ENCODE measurements around the gene PSMG1.
"Not testable (repeated sequence)": the region's sequence is repeated elsewhere in the genome, so short reads cannot be mapped to it uniquely, and the experiment has no call there.

The PSMG1 gene

DNA sequence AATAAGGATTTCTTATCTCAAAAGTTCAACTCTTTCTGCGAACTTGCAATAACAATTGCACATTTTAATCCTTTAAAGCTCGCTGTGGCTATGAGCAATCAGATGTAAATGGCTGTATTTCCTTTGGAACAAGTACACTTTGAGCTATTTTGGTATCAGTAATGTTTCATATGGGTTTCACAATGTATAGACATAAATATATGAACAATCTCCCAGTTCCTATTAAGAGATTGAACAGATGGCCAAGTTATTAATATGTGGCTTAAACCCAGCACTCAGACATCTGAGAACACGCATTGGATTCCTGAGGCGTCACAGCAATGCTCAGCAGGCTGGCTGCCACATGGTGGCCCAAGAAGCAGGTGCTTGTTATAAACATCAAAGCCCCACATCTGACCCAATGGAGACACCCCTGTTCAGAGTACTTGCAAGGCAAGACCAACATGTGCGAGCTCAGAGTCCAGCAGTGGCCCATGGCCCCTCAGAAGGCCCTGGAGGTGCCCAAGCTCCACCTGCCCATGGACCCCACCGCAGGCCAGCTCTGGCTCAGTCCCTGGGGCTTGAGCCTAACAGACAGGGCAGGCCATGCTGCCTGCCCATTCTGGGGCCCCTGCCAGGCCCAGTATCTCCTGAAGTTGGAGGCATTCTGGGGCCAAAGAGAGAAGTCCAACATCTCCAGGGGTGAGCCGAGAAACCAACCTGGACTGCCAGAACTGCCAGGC lies 23.7 kb downstream of the PSMG1 start:
- Histone ChIP-seq H3K27me3 (ENCODE audit: control insufficient read depth in 1 of 2, insufficient read depth in 2 of 2, low read length in 2 of 2) (no peaks in the 10 kb centered on the region), H3K4me1 (ENCODE audit: control insufficient read depth in 1 of 2, insufficient read depth in 2 of 2, low read length in 2 of 2) (no peaks in the 10 kb centered on the region), H3K36me3 (ENCODE audit: control insufficient read depth in 1 of 2, insufficient read depth in 2 of 2, low read length in 2 of 2) (no peaks in the 10 kb centered on the region), H3K9ac (ENCODE audit: low read depth in 1 of 2, low read length in 2 of 2) (no peak overlapping the region), H3K27ac (ENCODE audit: low read depth, low read length) (no peak overlapping the region), H3K9me3 (ENCODE audit: control insufficient read depth in 1 of 2, low read length in 2 of 2) (peaks cover 7 to 8% of the 10 kb centered on the region in 2 donors), H3K4me3 (ENCODE audit: low read depth in 1 of 2, low read length in 2 of 2) (no peak overlapping the region)

DNA sequence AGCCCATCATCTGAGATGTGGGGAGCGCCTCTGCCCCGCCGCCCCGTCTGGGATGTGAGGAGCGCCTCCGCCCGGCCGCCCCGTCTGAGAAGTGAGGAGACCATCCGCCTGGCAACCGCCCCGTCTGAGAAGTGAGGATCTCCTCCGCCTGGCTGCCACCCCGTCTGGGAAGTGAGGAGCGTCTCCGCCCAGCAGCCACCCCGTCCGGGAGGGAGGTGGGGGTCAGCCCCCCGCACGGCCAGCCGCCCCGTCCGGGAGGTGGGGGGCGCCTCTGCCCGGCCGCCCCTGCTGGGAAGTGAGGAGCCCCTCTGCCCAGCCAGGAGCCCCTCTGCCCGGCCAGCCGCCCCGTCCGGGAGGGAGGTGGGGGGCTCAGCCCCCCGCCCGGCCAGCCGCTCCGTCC lies 26.0 kb downstream of the PSMG1 start:
- not testable (repeated sequence) for H3K4me1 ChIP-seq (ENCODE audit: control insufficient read depth in 1 of 2, insufficient read depth in 2 of 2, low read length in 2 of 2); H3K36me3 ChIP-seq (ENCODE audit: control insufficient read depth in 1 of 2, insufficient read depth in 2 of 2, low read length in 2 of 2); H3K27ac ChIP-seq (ENCODE audit: low read depth, low read length); H3K9me3 ChIP-seq (ENCODE audit: control insufficient read depth in 1 of 2, low read length in 2 of 2); H3K9ac ChIP-seq (ENCODE audit: low read depth in 1 of 2, low read length in 2 of 2); H3K4me3 ChIP-seq (ENCODE audit: low read depth in 1 of 2, low read length in 2 of 2); H3K27me3 ChIP-seq (ENCODE audit: control insufficient read depth in 1 of 2, insufficient read depth in 2 of 2, low read length in 2 of 2)

DNA sequence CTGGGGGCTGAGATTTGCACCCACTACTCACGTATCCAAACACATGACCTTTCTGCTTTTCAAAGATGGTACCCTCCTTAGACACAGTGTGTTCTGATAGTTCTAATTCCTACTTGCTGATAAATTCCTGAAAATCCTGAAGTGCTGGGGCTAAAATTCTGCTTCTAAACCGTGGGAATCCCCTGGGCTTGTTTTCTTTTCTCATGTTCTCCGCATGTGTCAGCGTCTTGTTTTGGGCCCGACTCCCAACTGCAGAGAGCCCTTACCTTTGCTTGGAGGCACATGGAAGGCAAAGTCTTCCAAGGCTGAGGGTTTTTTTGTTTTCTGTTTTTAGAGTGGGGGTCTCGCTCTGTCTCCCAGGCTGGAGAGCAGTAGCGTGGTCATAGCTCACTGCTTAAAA lies 27.2 kb downstream of the PSMG1 start:
- Histone ChIP-seq H3K9ac (ENCODE audit: low read depth in 1 of 2, low read length in 2 of 2) (no peak overlapping the region), H3K27me3 (ENCODE audit: control insufficient read depth in 1 of 2, insufficient read depth in 2 of 2, low read length in 2 of 2) (no peaks in the 10 kb centered on the region), H3K4me3 (ENCODE audit: low read depth in 1 of 2, low read length in 2 of 2) (no peak overlapping the region), H3K27ac (ENCODE audit: low read depth, low read length) (no peak overlapping the region), H3K9me3 (ENCODE audit: control insufficient read depth in 1 of 2, low read length in 2 of 2) (no peaks in the 10 kb centered on the region), H3K36me3 (ENCODE audit: control insufficient read depth in 1 of 2, insufficient read depth in 2 of 2, low read length in 2 of 2) (no peaks in the 10 kb centered on the region), H3K4me1 (ENCODE audit: control insufficient read depth in 1 of 2, insufficient read depth in 2 of 2, low read length in 2 of 2) (no peaks in the 10 kb centered on the region)

DNA sequence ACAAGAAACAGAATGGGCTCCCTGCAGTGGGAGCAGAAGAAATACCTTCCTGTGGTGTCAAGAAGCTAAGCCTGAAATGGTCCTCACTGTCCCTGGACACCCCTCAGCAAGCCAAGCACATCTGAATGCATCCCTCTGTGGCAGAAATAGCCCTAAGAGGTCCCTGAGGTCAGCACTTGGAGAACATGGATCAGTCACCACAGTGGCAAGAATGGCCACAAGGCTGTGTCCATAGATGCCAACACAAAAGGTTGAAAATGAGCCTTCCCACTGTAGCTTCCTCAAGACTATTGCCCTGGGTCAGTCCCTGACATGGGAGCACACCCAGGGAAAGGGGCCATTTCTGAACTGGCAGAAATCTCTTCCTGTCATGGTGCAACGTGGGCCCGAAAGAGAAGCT lies 27.7 kb downstream of the PSMG1 start:
- no peaks in the 10 kb centered on the region for H3K9me3 ChIP-seq (ENCODE audit: control insufficient read depth in 1 of 2, low read length in 2 of 2)
- no peak overlapping the region for H3K4me3 ChIP-seq (ENCODE audit: low read depth in 1 of 2, low read length in 2 of 2)
- no peaks in the 10 kb centered on the region for H3K27me3 ChIP-seq (ENCODE audit: control insufficient read depth in 1 of 2, insufficient read depth in 2 of 2, low read length in 2 of 2)
- no peak overlapping the region for H3K9ac ChIP-seq (ENCODE audit: low read depth in 1 of 2, low read length in 2 of 2)
- H3K4me1 ChIP-seq (ENCODE audit: control insufficient read depth in 1 of 2, insufficient read depth in 2 of 2, low read length in 2 of 2) = no peaks in the 10 kb centered on the region
- no peaks in the 10 kb centered on the region for H3K36me3 ChIP-seq (ENCODE audit: control insufficient read depth in 1 of 2, insufficient read depth in 2 of 2, low read length in 2 of 2)
- H3K27ac ChIP-seq (ENCODE audit: low read depth, low read length) = no peak overlapping the region

DNA sequence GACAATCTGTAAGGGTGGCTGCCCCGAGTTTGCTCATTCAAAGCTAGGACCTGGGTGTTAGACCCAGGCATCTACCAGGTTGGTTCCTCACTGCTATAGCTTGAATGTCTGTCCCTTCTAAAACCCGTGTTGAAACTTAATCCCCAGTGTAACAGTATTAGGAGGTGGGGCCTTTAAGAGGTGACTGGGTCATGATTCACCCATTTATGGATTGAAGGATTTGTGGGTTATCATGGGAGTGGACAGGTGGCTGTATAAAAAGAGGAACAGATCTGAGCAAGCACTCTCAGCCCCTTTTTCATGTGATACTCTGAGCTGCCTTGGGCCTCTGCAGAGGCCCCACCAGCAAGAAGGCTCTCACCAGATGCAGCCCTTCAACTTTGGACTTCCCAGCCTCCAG lies 29.4 kb downstream of the PSMG1 start:
- H3K27ac ChIP-seq (ENCODE audit: low read depth, low read length) = no peak overlapping the region
- no peaks in the 10 kb centered on the region for H3K36me3 ChIP-seq (ENCODE audit: control insufficient read depth in 1 of 2, insufficient read depth in 2 of 2, low read length in 2 of 2)
- H3K9me3 ChIP-seq (ENCODE audit: control insufficient read depth in 1 of 2, low read length in 2 of 2) = no peaks in the 10 kb centered on the region
- H3K4me1 ChIP-seq (ENCODE audit: control insufficient read depth in 1 of 2, insufficient read depth in 2 of 2, low read length in 2 of 2) = no peaks in the 10 kb centered on the region
- no peak overlapping the region for H3K9ac ChIP-seq (ENCODE audit: low read depth in 1 of 2, low read length in 2 of 2)
- no peaks in the 10 kb centered on the region for H3K27me3 ChIP-seq (ENCODE audit: control insufficient read depth in 1 of 2, insufficient read depth in 2 of 2, low read length in 2 of 2)
- H3K4me3 ChIP-seq (ENCODE audit: low read depth in 1 of 2, low read length in 2 of 2) = no peak overlapping the region

DNA sequence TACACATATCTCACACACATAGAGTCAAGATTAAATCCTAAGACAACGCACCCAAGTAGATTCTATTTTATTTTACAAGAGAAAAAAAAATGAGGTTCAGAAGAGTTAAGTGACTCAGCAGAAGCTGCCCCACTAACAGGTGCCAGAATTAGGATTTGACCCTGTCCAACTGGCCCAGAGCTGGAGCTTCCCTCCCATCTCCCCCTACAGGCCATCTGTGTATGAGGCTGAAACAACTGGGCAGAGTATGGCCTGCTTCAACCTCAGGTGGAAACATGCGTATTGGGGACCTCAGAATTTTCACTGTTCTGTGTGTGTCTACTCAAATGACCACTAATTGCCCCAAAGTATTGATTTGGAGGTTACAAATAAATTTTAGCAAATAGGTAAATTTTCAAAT lies 29.9 kb downstream of the PSMG1 start:
- no peak overlapping the region for H3K9ac ChIP-seq (ENCODE audit: low read depth in 1 of 2, low read length in 2 of 2)
- H3K36me3 ChIP-seq (ENCODE audit: control insufficient read depth in 1 of 2, insufficient read depth in 2 of 2, low read length in 2 of 2) = no peaks in the 10 kb centered on the region
- H3K4me1 ChIP-seq (ENCODE audit: control insufficient read depth in 1 of 2, insufficient read depth in 2 of 2, low read length in 2 of 2) = no peaks in the 10 kb centered on the region
- H3K27ac ChIP-seq (ENCODE audit: low read depth, low read length) = no peak overlapping the region
- H3K4me3 ChIP-seq (ENCODE audit: low read depth in 1 of 2, low read length in 2 of 2) = no peak overlapping the region
- H3K9me3 ChIP-seq (ENCODE audit: control insufficient read depth in 1 of 2, low read length in 2 of 2) = no peaks in the 10 kb centered on the region
- no peaks in the 10 kb centered on the region for H3K27me3 ChIP-seq (ENCODE audit: control insufficient read depth in 1 of 2, insufficient read depth in 2 of 2, low read length in 2 of 2)

DNA sequence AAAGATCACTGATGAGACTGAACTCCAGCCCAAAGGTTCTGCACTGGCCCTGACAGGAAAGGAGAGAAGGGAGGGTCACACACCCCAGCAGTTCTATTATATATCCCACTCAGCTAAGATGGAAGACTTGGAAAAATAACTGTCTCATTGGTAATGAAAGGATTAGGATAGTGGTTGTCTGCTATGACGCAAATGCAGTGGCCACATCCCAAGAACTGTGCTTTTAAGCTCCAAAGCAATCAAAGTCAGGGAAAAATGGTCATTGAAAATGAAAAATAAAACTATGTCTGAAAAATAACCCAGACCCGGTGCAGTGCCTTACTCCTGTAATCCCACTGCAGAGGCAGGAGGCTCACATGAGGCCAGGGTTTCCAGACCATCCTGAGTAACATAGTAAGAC lies 31.0 kb downstream of the PSMG1 start:
- Histone ChIP-seq H3K9me3 (ENCODE audit: control insufficient read depth in 1 of 2, low read length in 2 of 2) (no peaks in the 10 kb centered on the region), H3K4me1 (ENCODE audit: control insufficient read depth in 1 of 2, insufficient read depth in 2 of 2, low read length in 2 of 2) (no peaks in the 10 kb centered on the region), H3K9ac (ENCODE audit: low read depth in 1 of 2, low read length in 2 of 2) (no peak overlapping the region), H3K27me3 (ENCODE audit: control insufficient read depth in 1 of 2, insufficient read depth in 2 of 2, low read length in 2 of 2) (no peaks in the 10 kb centered on the region), H3K36me3 (ENCODE audit: control insufficient read depth in 1 of 2, insufficient read depth in 2 of 2, low read length in 2 of 2) (no peaks in the 10 kb centered on the region), H3K4me3 (ENCODE audit: low read depth in 1 of 2, low read length in 2 of 2) (no peak overlapping the region), H3K27ac (ENCODE audit: low read depth, low read length) (no peak overlapping the region)

DNA sequence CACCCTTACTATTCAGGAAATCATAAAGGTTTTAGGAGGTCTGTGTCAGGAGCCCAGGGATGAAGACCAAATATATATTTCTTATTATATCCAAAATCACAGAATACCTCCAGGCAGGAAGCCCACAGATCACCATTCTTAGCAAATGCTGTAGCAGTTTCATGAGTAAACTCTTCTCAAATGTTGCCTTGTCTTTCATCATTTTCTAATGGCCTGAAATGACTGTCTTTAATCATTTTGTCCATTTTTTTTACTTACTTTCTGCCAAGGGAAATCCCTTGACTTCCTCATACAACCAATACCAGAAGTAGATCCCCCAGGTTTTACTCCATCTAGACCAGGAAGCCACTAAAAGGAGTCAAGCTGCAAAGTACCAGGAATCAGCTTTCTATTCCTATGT lies 32.4 kb downstream of the PSMG1 start:
- no peak overlapping the region for H3K27ac ChIP-seq (ENCODE audit: low read depth, low read length)
- H3K36me3 ChIP-seq (ENCODE audit: control insufficient read depth in 1 of 2, insufficient read depth in 2 of 2, low read length in 2 of 2) = no peaks in the 10 kb centered on the region
- H3K4me1 ChIP-seq (ENCODE audit: control insufficient read depth in 1 of 2, insufficient read depth in 2 of 2, low read length in 2 of 2) = no peaks in the 10 kb centered on the region
- H3K27me3 ChIP-seq (ENCODE audit: control insufficient read depth in 1 of 2, insufficient read depth in 2 of 2, low read length in 2 of 2) = no peaks in the 10 kb centered on the region
- H3K9me3 ChIP-seq (ENCODE audit: control insufficient read depth in 1 of 2, low read length in 2 of 2) = no peaks in the 10 kb centered on the region
- no peak overlapping the region for H3K4me3 ChIP-seq (ENCODE audit: low read depth in 1 of 2, low read length in 2 of 2)
- H3K9ac ChIP-seq (ENCODE audit: low read depth in 1 of 2, low read length in 2 of 2) = no peak overlapping the region

DNA sequence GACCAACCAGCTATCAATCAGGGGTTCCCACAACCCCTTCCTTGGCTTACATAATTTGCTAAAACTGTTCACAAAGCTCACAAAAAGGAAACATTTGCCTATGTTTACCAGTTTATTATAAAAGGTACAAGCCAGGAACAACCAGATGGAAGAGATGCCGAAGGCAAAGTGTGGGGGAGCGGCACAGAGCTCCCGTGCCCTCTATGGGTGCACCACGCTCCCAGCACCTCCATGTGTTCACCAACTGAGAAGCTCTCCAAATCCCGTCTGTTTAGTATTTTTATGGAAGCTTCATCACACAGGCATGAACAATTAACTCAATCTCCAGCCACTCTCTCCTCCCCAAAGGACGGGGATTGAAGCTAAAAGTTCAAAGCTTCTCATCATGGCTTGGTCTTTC lies 32.9 kb downstream of the PSMG1 start:
- Histone ChIP-seq H3K4me1 (ENCODE audit: control insufficient read depth in 1 of 2, insufficient read depth in 2 of 2, low read length in 2 of 2) (no peaks in the 10 kb centered on the region), H3K27me3 (ENCODE audit: control insufficient read depth in 1 of 2, insufficient read depth in 2 of 2, low read length in 2 of 2) (no peaks in the 10 kb centered on the region), H3K9me3 (ENCODE audit: control insufficient read depth in 1 of 2, low read length in 2 of 2) (no peaks in the 10 kb centered on the region), H3K4me3 (ENCODE audit: low read depth in 1 of 2, low read length in 2 of 2) (no peak overlapping the region), H3K27ac (ENCODE audit: low read depth, low read length) (no peak overlapping the region), H3K9ac (ENCODE audit: low read depth in 1 of 2, low read length in 2 of 2) (no peak overlapping the region), H3K36me3 (ENCODE audit: control insufficient read depth in 1 of 2, insufficient read depth in 2 of 2, low read length in 2 of 2) (no peaks in the 10 kb centered on the region)

DNA sequence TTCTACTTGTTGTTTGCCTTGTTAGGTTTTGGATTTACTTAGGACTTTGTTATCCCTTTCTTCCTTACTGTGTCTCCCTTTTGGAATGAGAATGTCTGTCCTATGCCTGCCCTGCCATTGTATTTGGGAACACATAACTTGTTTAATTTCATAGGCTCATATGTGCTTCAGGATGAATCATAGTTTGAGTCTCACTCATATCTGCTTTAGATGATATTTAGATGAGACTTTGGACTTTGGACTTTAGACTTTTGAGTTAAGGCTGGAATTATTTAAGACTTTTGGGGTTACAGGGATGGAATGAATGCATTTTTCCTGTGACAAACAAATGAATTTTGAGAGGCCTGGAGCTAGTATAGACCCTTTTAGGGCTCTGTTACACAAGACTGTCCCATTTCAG lies 33.4 kb downstream of the PSMG1 start:
- no peak overlapping the region for H3K9ac ChIP-seq (ENCODE audit: low read depth in 1 of 2, low read length in 2 of 2)
- no peaks in the 10 kb centered on the region for H3K36me3 ChIP-seq (ENCODE audit: control insufficient read depth in 1 of 2, insufficient read depth in 2 of 2, low read length in 2 of 2)
- H3K4me1 ChIP-seq (ENCODE audit: control insufficient read depth in 1 of 2, insufficient read depth in 2 of 2, low read length in 2 of 2) = no peaks in the 10 kb centered on the region
- no peaks in the 10 kb centered on the region for H3K27me3 ChIP-seq (ENCODE audit: control insufficient read depth in 1 of 2, insufficient read depth in 2 of 2, low read length in 2 of 2)
- no peak overlapping the region for H3K4me3 ChIP-seq (ENCODE audit: low read depth in 1 of 2, low read length in 2 of 2)
- H3K27ac ChIP-seq (ENCODE audit: low read depth, low read length) = no peak overlapping the region
- H3K9me3 ChIP-seq (ENCODE audit: control insufficient read depth in 1 of 2, low read length in 2 of 2) = no peaks in the 10 kb centered on the region

DNA sequence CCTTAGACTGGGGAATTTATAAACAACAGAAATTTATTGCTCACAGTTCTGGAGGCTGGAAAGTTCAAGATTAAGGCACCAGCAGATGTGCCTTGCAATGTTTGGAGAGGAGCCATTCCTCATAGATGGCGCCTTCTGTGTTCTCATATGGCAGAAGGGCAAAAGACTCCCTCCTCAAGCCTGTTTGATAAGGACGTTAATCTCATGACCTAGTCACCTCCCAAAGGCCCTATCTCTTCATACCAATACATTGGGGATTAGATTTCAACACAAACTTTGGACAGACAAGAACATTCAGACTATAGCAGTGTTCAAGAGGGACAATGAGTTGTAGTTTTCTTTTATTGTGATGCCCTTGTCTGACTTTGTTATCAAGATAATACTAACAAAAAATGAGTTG lies 34.3 kb downstream of the PSMG1 start:
- no peaks in the 10 kb centered on the region for H3K36me3 ChIP-seq (ENCODE audit: control insufficient read depth in 1 of 2, insufficient read depth in 2 of 2, low read length in 2 of 2)
- no peak overlapping the region for H3K4me3 ChIP-seq (ENCODE audit: low read depth in 1 of 2, low read length in 2 of 2)
- H3K9ac ChIP-seq (ENCODE audit: low read depth in 1 of 2, low read length in 2 of 2) = no peak overlapping the region
- H3K27ac ChIP-seq (ENCODE audit: low read depth, low read length) = no peak overlapping the region
- H3K27me3 ChIP-seq (ENCODE audit: control insufficient read depth in 1 of 2, insufficient read depth in 2 of 2, low read length in 2 of 2) = no peaks in the 10 kb centered on the region
- no peaks in the 10 kb centered on the region for H3K4me1 ChIP-seq (ENCODE audit: control insufficient read depth in 1 of 2, insufficient read depth in 2 of 2, low read length in 2 of 2)
- no peaks in the 10 kb centered on the region for H3K9me3 ChIP-seq (ENCODE audit: control insufficient read depth in 1 of 2, low read length in 2 of 2)

Data from duodenal mucosa (tissue), 2 donors.